OCI-LY7 (cell line): ENCODE measurements around the gene RAB11FIP4.
"Not testable (repeated sequence)": the region's sequence is repeated elsewhere in the genome, so short reads cannot be mapped to it uniquely, and the experiment has no call there.

Experiments
- CTCF ChIP-seq: fragments of 200-600 bp; sonication (generic); conservative IDR thresholded peaks from 2 replicates; pipeline ENCODE4 v1.5.1; 2014; ENCODE audit warnings: mild to moderate bottlenecking, antibody characterized with exemption, low read length, moderate library complexity, mixed read lengths
- EZH2phosphoT487 ChIP-seq: fragments of 200-600 bp; sonication (generic); IDR thresholded peaks from 2 replicates; pipeline ENCODE4 v1.6.1; 2018; ENCODE audit warnings: low read depth, borderline replicate concordance, mild to moderate bottlenecking, mixed run types, antibody characterized with exemption, low read length, moderate library complexity, mixed read lengths

GRCh38 chr17:31383488-31383887 lies 8.0 kb upstream of the RAB11FIP4 start:
- TF ChIP-seq CTCF: peak; percentile 47; the same call in 1 of the 2 replicates
- TF ChIP-seq EZH2phosphoT487: not testable (repeated sequence)
